ENCODE measurements around the gene APOF. TPM values are rescaled to one million over a fixed set of nuclear protein-coding genes. Genes with fewer than 3 reads are reported as not detected.
"Not testable (repeated sequence)": the region's sequence is repeated elsewhere in the genome, so short reads cannot be mapped to it uniquely, and the experiment has no call there.

APOF gene
- total and polyA plus RNA-seq, 5 experiments from 2014 or later = not detected

DNA sequence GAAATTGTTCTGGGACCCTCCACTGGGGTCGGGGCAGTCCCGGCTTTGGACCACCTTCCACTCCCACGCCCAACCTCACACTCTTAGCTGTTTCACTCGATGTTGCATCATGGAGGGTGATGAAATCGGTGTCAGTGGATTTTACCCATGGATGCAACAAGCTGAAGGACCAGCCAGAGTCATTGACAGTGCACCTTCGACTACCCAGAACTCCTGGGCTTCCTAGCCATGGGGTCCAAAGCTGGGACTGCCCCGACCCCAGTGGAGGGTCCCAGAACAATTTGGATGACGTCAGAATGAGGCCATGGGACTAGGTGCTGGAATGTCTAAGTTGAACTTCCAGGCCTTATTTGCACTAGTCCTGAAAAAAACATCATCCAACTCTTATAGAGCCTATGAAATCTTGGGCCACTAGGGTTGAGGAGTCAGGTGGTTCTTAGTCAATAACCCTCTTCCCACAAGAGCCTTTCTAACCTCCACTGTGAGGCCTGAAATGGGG is 24.9 kb downstream of the APOF start:
- H3K4me3 Mint-ChIP-seq = peak overlapping the region in 7 of 10 donors; percentile 43 to 100 (median 86)

DNA sequence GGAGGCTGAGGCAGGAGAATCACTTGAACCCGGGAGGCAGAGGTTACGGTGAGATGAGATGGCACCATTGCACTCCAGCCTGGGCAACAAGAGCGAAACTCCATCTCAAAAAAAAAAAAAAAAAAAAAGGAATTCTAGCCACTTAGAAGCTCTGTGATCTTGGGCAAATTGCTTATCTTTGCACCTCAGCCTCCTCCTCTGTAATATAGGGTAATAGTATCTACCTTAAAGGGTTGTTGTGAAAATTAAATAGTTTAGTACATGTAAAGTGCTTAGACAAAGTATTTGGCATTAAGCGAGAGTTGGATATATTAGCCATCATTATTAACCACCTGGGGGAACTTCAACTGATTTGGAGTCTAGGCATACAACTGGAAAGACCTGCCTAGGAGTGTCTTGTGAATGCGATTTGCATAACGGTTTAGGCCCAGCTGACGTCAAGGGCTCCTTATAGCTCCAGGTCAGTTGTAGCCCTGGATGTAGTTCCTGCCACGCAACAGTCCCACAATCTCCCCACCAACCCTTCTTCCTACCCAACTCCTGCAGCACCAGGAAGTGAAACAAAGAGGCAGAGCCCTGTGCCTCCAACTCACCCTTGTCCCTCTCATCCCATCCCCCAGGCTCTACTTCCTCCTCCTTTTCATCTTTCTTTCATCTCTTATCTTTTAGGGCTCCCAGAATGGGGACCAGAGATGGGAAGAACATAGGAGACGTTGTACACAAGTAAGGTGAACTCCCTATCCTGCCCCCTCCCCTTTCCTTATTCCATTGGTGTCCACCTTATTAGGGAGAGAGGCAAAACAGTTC is 26.1 kb downstream of the APOF start:
- DNase-seq (no peak), ATAC-seq (no peak)
- Mint-ChIP-seq H3K36me3 (peaks cover 0 to 6% (median 0%) of the 10 kb centered on the region in 3 donors), H3K27me3 (peaks cover 0 to 1% (median 0%) of the 10 kb centered on the region in 5 donors), H3K27ac (peak overlapping the region; percentile 28 to 100 (median 86)), H3K4me3 (peak overlapping the region in 5 of 10 donors; percentile 11 to 60 (median 37)), H3K4me1 (peaks cover 30 to 72% (median 60%) of the 10 kb centered on the region in 4 donors), H3K9me3 (peaks cover 0 to 1% (median 0%) of the 10 kb centered on the region in 9 donors)
- POLR2A ChIA-PET = interaction anchor here (0.6 to 8.7 kb wide), 10 partner anchors 19 to 352 kb away, joined by 3 to 182 read pairs (median 4); partner anchors contain the start of genes CNPY2, CS, PA2G4 and PTGES3

More for the DNA sequence above, 24.9 kb downstream of the APOF start:
- Mint-ChIP-seq H3K36me3 (peaks cover 0 to 13% (median 0%) of the 10 kb centered on the region in 3 donors), H3K9me3 (peaks cover 0 to 1% (median 0%) of the 10 kb centered on the region in 9 donors), H3K27ac (peak overlapping the region; percentile 97 to 100 (median 98)), H3K4me1 (peaks cover 26 to 65% (median 56%) of the 10 kb centered on the region in 4 donors), H3K27me3 (peaks cover 0 to 1% (median 0%) of the 10 kb centered on the region in 5 donors)
- DNase-seq = no peak
- POLR2A ChIA-PET = interaction anchor here (0.7 to 8.7 kb wide), 17 partner anchors 13 to 520 kb away, joined by 3 to 182 read pairs (median 4); partner anchors contain the start of genes CNPY2, CS, DNAJC14 and ORMDL2
- ATAC-seq = no peak

DNA sequence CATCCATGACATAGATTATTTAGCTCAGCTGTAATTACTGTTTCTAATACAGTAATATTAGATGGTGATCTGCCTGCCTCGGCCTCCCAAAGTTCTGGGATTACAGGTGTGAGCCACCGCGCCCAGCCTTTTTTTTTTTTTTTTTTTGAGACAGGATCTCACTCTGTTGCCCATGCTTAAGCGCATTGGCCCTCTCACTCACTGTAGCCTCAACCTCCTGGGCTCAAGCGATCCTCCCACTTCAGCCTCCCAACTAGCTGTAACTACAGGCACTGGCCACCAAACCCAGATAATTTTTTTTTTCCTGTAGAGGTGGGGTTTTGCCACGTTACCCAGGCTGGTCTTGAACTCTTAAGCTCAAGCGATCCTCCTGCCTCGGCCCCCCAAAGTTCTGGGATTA is 27.1 kb downstream of the APOF start:
- Mint-ChIP-seq H3K27ac (peak overlapping the region in 8 of 10 donors; percentile 35 to 100 (median 99)), H3K36me3 (peaks cover 0 to 11% (median 0%) of the 10 kb centered on the region in 3 donors), H3K4me3 (peak overlapping the region in 2 of 10 donors; percentile 26 to 41), H3K4me1 (peaks cover 29 to 70% (median 63%) of the 10 kb centered on the region in 4 donors)
- H3K27me3 Mint-ChIP-seq, H3K9me3 Mint-ChIP-seq, ATAC-seq, DNase-seq: not testable (repeated sequence)
- POLR2A ChIA-PET = interaction anchor here (0.7 to 8.7 kb wide), 8 partner anchors 18 to 303 kb away, joined by 3 to 182 read pairs (median 4); partner anchors contain the start of genes CNPY2, PA2G4, SPRYD4 and STAT2

DNA sequence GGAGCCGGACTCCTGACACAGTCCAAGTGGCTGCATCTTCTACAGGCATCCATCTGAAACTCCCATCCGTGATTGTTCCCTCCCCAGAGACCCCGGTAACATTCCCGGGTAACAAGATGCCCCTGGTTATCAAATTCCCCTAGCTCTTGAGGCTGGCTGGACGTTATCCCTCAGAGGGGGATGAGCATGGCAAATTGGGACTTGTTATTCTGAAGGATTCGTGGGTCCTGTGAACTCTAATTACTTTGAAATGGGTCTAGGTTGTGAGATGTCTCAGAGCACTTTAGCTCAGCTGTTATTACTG is 28.2 kb downstream of the APOF start:
- H3K4me3 Mint-ChIP-seq = peak overlapping the region; percentile 87 to 99 (median 94)
- POLR2A ChIA-PET = interaction anchor here (1.0 to 8.7 kb wide), 6 partner anchors 9 to 114 kb away, joined by 3 to 182 read pairs (median 4); partner anchors contain the start of genes CNPY2 and STAT2
- H3K27me3 Mint-ChIP-seq = peaks cover 0 to 1% (median 0%) of the 10 kb centered on the region in 5 donors
- DNase-seq = no peak
- peaks cover 0 to 1% (median 0%) of the 10 kb centered on the region in 9 donors for H3K9me3 Mint-ChIP-seq
- H3K4me1 Mint-ChIP-seq = peaks cover 25 to 59% (median 53%) of the 10 kb centered on the region in 4 donors
- ATAC-seq = no peak
- H3K36me3 Mint-ChIP-seq = peaks cover 0 to 11% (median 3%) of the 10 kb centered on the region in 3 donors
- H3K27ac Mint-ChIP-seq = peak overlapping the region; percentile 99 to 100 (median 99)

DNA sequence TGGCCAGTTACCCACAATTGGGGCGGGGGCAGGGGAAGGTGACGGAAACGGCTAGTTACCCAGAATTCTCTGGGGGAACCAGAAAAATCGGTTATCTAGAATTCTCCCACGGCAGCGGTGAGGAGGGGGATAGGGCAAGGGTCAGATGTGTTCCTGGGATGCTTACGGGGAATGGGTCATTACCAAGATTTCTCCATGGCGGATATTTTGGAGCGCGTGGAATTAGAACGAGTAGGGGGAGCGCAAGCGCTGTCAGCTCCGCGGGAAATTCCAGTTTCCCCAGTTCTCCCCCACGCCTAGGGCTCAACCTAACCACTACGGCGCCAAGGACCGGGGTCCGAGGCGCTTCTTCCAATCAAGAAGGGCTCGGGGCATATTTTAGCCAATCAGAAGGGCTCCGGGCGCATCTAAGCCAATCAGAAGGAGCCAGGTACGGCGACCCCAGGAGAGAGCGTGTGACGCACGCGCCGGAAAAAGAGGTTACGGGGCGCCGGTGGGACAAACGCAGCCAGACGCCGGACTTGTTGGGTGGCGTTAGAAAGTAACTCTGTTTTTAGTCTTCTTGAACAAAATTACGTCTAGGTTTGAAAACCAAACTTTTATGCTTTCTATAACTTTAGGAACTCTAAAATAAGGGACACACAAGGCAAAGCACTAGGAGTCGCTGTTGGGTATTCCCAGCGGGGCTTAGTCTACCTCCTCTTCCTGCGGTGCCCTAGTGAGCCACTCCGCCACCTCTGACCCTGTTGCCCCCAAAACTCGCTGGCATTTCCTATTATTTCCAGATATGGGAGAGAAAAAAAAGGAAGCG is 28.8 kb downstream of the APOF start, which contains the start of gene PAN2:
Gene PAN2, minus strand, starts transcription at position 322 of the 811 bp plus-strand sequence. CDS start 906 bp downstream, outside the sequence.
- POLR2A ChIA-PET = interaction anchor here (0.7 to 8.7 kb wide), 12 partner anchors 8 to 360 kb away, joined by 3 to 182 read pairs (median 4); partner anchors contain the start of genes CNPY2, GLS2, PA2G4 and RAB5B
- Mint-ChIP-seq H3K27me3 (peaks cover 0 to 1% (median 0%) of the 10 kb centered on the region in 5 donors), H3K36me3 (peaks cover 0 to 11% (median 3%) of the 10 kb centered on the region in 3 donors), H3K4me3 (peak within 1 kb of the TSS; percentile 87 to 99 (median 94)), H3K27ac (peak within 1 kb of the TSS; percentile 99 to 100 (median 99)), H3K9me3 (peaks cover 0 to 1% (median 0%) of the 10 kb centered on the region in 9 donors), H3K4me1 (peaks cover 20 to 53% (median 47%) of the 10 kb centered on the region in 4 donors)
- DNase-seq (peak; percentile 78 to 96 (median 93)), ATAC-seq (peak; percentile 81 to 87)

DNA sequence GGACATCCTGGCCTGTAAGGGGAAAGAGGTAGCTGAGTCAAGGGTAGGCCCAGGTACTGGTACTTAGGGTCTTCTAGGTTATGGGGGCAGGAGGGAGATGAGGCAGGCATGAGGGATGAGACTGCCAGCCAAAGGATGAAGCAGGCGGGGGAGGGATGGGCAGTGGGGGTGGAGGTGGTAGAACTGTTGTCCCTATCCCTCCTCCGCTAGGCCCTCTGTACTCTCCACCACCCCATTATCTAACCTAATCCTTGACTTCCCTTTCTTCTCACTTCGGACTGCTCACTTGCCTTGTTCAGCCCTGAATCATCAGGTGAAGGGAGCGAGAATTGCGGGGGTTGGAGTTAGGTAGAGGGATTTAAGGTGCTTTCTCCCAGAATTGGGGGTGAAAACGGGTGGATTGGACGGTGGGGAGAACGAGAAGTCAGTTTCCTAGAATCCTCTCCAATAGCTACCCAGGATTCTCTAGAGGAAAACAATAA is 29.4 kb downstream of the APOF start:
- POLR2A ChIA-PET = interaction anchor here (1.0 to 8.7 kb wide), 10 partner anchors 11 to 360 kb away, joined by 4 to 182 read pairs (median 6); partner anchors contain the start of genes CNPY2, GLS2, PA2G4 and RAB5B
- H3K27me3 Mint-ChIP-seq = peaks cover 0 to 1% (median 0%) of the 10 kb centered on the region in 5 donors
- ATAC-seq = no peak
- H3K4me1 Mint-ChIP-seq = peaks cover 15 to 48% (median 41%) of the 10 kb centered on the region in 4 donors
- DNase-seq = no peak
- H3K4me3 Mint-ChIP-seq = peak overlapping the region; percentile 87 to 99 (median 94)
- H3K27ac Mint-ChIP-seq = peak overlapping the region; percentile 99 to 100 (median 99)
- H3K9me3 Mint-ChIP-seq = peaks cover 0 to 1% (median 0%) of the 10 kb centered on the region in 9 donors
- H3K36me3 Mint-ChIP-seq = peaks cover 0 to 14% (median 3%) of the 10 kb centered on the region in 3 donors

DNA sequence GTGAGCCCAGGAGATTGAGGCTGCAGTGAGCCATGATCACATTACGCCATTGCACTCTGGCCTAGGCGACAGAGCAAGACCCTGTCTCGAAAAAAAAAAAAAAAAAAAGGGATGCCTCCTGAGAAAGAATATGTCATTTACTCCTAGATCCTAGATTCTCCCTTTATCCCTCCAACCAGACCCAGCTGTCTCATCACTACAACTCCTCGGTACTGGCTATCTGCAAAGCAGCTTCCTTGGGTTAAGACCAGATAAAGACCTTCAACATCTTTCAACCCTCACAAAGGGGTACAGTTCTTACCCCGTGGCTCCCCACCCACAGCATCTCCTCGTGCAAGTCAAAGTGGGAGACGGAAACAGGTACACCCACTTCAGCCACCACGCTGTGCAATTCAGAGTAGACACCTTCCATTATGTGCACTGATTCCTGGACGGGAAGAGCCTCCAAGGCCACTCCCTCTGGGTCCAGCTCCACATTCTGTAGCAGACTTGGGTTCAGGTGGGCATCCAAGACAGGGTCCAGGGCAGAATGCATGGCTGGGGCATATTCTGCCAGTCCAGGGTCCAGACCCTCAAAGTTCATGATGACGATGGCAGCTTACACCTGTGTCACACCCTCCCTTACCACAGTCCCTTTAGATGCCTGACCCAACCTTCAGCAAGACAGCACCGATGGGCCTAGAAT is 30.0 kb downstream of the APOF start:
- peaks cover 0 to 1% (median 0%) of the 10 kb centered on the region in 5 donors for H3K27me3 Mint-ChIP-seq
- peak overlapping the region; percentile 87 to 99 (median 94) for H3K4me3 Mint-ChIP-seq
- ATAC-seq (no peak), DNase-seq (no peak)
- peak overlapping the region; percentile 99 to 100 (median 99) for H3K27ac Mint-ChIP-seq
- POLR2A ChIA-PET = interaction anchor here (1.3 to 8.7 kb wide), 10 partner anchors 11 to 359 kb away, joined by 4 to 182 read pairs (median 6); partner anchors contain the start of genes CNPY2, GLS2, PA2G4 and RAB5B
- peaks cover 0 to 1% (median 0%) of the 10 kb centered on the region in 9 donors for H3K9me3 Mint-ChIP-seq
- peaks cover 17 to 42% (median 36%) of the 10 kb centered on the region in 4 donors for H3K4me1 Mint-ChIP-seq
- peaks cover 0 to 20% (median 7%) of the 10 kb centered on the region in 3 donors for H3K36me3 Mint-ChIP-seq

DNA sequence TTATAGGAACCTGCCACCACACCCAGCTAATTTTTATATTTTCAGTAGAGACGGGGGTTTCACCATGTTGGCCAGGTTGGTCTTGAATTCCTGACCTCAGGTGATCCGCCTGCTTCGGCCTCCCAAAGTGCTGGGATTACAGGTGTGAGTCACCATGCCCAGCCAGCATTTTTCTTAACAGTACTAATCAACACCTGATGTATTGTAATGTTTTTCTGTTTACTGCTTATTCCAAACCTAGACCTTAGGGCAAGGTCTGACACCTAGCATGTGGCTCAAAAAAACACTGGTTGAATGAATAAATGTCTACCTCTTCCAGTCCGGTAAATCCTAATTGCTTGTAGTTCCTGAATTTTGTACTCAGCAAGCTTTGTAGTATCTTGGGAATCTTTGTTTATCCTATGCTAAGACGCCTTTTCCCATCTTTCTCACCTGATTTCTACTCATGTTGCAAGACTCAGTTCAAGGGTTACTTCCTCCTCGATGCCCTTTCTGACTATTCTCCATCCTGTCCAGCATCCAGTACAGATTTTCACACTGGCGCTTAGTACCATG is 31.6 kb downstream of the APOF start:
- no peak overlapping the region for H3K4me3 Mint-ChIP-seq
- peaks cover 0 to 1% (median 0%) of the 10 kb centered on the region in 9 donors for H3K9me3 Mint-ChIP-seq
- H3K27ac Mint-ChIP-seq = peak overlapping the region in 5 of 10 donors; percentile 3 to 100 (median 31)
- peaks cover 0 to 1% (median 0%) of the 10 kb centered on the region in 5 donors for H3K27me3 Mint-ChIP-seq
- H3K36me3 Mint-ChIP-seq = peaks cover 5 to 36% (median 7%) of the 10 kb centered on the region in 3 donors
- ATAC-seq (no peak), DNase-seq (no peak)
- POLR2A ChIA-PET = interaction anchor here (0.7 to 1.8 kb wide), 2 partner anchors 13 to 90 kb away, joined by 3 to 4 read pairs; no protein-coding TSS in a partner anchor
- H3K4me1 Mint-ChIP-seq = peaks cover 15 to 31% (median 31%) of the 10 kb centered on the region in 4 donors

DNA sequence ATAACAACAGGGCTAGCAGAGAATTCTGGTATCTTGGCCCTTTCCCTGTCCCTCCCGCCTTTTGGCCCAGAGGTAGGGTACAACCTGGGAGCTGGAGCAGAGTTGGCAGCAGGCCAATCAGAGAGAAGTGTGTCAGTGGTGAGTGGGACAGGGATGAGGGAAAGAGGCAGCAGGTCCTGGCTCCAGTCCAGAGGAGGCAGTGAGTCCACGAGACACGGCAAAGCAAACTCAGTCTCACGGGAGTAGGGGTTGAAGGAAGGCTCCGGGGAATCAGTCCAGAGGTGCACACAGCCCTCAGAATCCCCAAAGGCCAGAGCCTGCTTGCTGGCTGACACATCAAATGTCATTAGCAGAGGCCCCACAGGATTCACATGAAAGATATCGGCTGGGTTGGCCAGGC is 36.1 kb downstream of the APOF start:
- peaks cover 13 to 79% (median 28%) of the 10 kb centered on the region in 3 donors for H3K36me3 Mint-ChIP-seq
- peaks cover 3 to 6% (median 5%) of the 10 kb centered on the region in 4 donors for H3K4me1 Mint-ChIP-seq
- peak overlapping the region in 2 of 10 donors; percentile 51 to 60 for H3K27ac Mint-ChIP-seq
- H3K27me3 Mint-ChIP-seq = no peaks in the 10 kb centered on the region
- no peaks in the 10 kb centered on the region for H3K9me3 Mint-ChIP-seq
- DNase-seq (no peak), ATAC-seq (no peak)
- H3K4me3 Mint-ChIP-seq = no peak overlapping the region
- POLR2A ChIA-PET = no interaction called here

DNA sequence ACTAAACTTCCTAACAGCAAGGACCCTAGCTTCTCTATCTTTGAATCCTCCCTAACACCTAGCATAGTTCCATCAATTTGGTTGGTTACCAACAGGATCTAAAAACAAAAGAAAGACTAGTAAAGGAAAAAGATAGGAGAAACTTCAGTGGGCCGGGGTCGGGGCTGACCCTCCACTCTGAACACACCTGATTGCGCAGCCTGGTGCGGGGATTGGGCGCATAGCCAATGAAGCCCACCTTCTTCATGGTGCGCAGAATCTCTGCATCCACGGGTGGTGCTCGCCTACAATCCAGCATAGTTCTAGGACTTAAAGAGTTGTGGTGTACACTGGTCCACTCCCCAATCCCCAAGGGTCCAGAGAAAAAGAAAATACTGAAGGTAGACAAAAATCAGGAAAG is 36.5 kb downstream of the APOF start:
- POLR2A ChIA-PET = interaction anchor here (1.1 to 1.9 kb wide), 2 partner anchors 8 to 10 kb away, joined by 3 to 8 read pairs; partner anchors contain the start of genes CNPY2 and PAN2
- Mint-ChIP-seq H3K4me3 (no peak overlapping the region), H3K27ac (peak overlapping the region in 3 of 10 donors; percentile 51 to 60 (median 59)), H3K9me3 (no peaks in the 10 kb centered on the region), H3K4me1 (peaks cover 1 to 2% (median 2%) of the 10 kb centered on the region in 4 donors), H3K27me3 (no peaks in the 10 kb centered on the region), H3K36me3 (peaks cover 13 to 77% (median 28%) of the 10 kb centered on the region in 3 donors)
- no peak for ATAC-seq
- no peak for DNase-seq
